Measurements from ENCODE around the gene PTPRE. TPM values are rescaled to one million over a fixed set of nuclear protein-coding genes. Genes with fewer than 3 reads are reported as not detected.
A peak's percentile ranks its signal among the peaks of the same experiment; 100 is the strongest.

The PTPRE gene
- total RNA-seq, 1 experiment from 2014 or later, result 0.50 TPM

GRCh38 chr10:127871631-127872010 lies 35.3 kb upstream of the PTPRE start:
- H3K27ac Mint-ChIP-seq (ENCODE audit: unreplicated experiment), result no peak overlapping the region
- POLR2A ChIA-PET, result no interaction called here
- H3K9me3 Mint-ChIP-seq (ENCODE audit: unreplicated experiment), result no peaks in the 10 kb centered on the region
- no TSS peak for BruUV-seq (replicated peaks)
- peaks cover 8% of the 10 kb centered on the region for H3K4me1 Mint-ChIP-seq (ENCODE audit: low read depth, unreplicated experiment)
- no peak overlapping the region for H3K4me3 Mint-ChIP-seq (ENCODE audit: unreplicated experiment)
- intact Hi-C loops (cut with micrococcal nuclease; ENCODE audit: unreplicated experiment), result no loop called here
- H3K4me3 ChIP-seq (ENCODE audit: low read depth, low read length), result no peak overlapping the region
- 0 out of 2 replicates have a peak, but pooled peaks cover 6% of the 10 kb centered on the region for H3K4me1 ChIP-seq
- H3K27me3 ChIP-seq (replicated peaks; ENCODE audit: control insufficient read depth, insufficient read depth, low read length), result no peaks in the 10 kb centered on the region
- CTCF ChIA-PET, result no interaction called here
- DNase-seq, result no peak
- H3K27me3 Mint-ChIP-seq (ENCODE audit: insufficient read depth, unreplicated experiment), result no peaks in the 10 kb centered on the region
- no peaks in the 10 kb centered on the region for H3K36me3 ChIP-seq (ENCODE audit: control insufficient read depth, insufficient read depth, low read length)
- no peaks in the 10 kb centered on the region for H3K9me3 ChIP-seq
- no peak for TF ChIP-seq CTCF (IDR thresholded peaks at IDR 0.05; ENCODE audit: insufficient read depth in 1 of 2, low read depth in 1 of 2, low read length in 1 of 2, severe bottlenecking in 1 of 2, unreplicated experiment in 1 of 2)
- H3K36me3 Mint-ChIP-seq (ENCODE audit: insufficient read depth, unreplicated experiment), result no peaks in the 10 kb centered on the region

- 0 out of 2 replicates have a peak, but pooled peaks cover 6% of the 10 kb centered on the region for H3K4me1 ChIP-seq
- intact Hi-C loops (cut with micrococcal nuclease; ENCODE audit: unreplicated experiment), result no loop called here
- CTCF ChIA-PET, result no interaction called here
- Mint-ChIP-seq H3K4me3 (ENCODE audit: unreplicated experiment) (no peak overlapping the region), H3K9me3 (ENCODE audit: unreplicated experiment) (no peaks in the 10 kb centered on the region), H3K36me3 (ENCODE audit: insufficient read depth, unreplicated experiment) (no peaks in the 10 kb centered on the region), H3K27me3 (ENCODE audit: insufficient read depth, unreplicated experiment) (no peaks in the 10 kb centered on the region), H3K27ac (ENCODE audit: unreplicated experiment) (no peak overlapping the region), H3K4me1 (ENCODE audit: low read depth, unreplicated experiment) (peaks cover 6% of the 10 kb centered on the region)
- H3K4me3 ChIP-seq (ENCODE audit: low read depth, low read length), result no peak overlapping the region
- no peak for TF ChIP-seq CTCF (IDR thresholded peaks at IDR 0.05; ENCODE audit: insufficient read depth in 1 of 2, low read depth in 1 of 2, low read length in 1 of 2, severe bottlenecking in 1 of 2, unreplicated experiment in 1 of 2)
- BruUV-seq (replicated peaks), result no TSS peak
- no peaks in the 10 kb centered on the region for H3K36me3 ChIP-seq (ENCODE audit: control insufficient read depth, insufficient read depth, low read length)
- no peaks in the 10 kb centered on the region for H3K9me3 ChIP-seq
- POLR2A ChIA-PET, result no interaction called here
- H3K27me3 ChIP-seq (replicated peaks; ENCODE audit: control insufficient read depth, insufficient read depth, low read length), result no peaks in the 10 kb centered on the region
- DNase-seq, result no peak
Measured at GRCh38 chr10:127872011-127872761, 34.7 kb upstream of the PTPRE start.

GRCh38 chr10:127872871-127873600 lies 33.9 kb upstream of the PTPRE start:
- no peaks in the 10 kb centered on the region for H3K36me3 Mint-ChIP-seq (ENCODE audit: insufficient read depth, unreplicated experiment)
- H3K27me3 Mint-ChIP-seq (ENCODE audit: insufficient read depth, unreplicated experiment), result no peaks in the 10 kb centered on the region
- peak; percentile 65 to 68 for DNase-seq
- H3K4me3 Mint-ChIP-seq (ENCODE audit: unreplicated experiment), result no peak overlapping the region
- peak; percentile 53 to 74 for TF ChIP-seq CTCF (IDR thresholded peaks at IDR 0.05; ENCODE audit: insufficient read depth in 1 of 2, low read depth in 1 of 2, low read length in 1 of 2, severe bottlenecking in 1 of 2, unreplicated experiment in 1 of 2)
- CTCF ChIA-PET, result interaction anchor here (2.1 kb wide), 1 partner anchor 138 kb away, joined by 7 read pairs; no protein-coding TSS in a partner anchor
- Histone ChIP-seq H3K27me3 (replicated peaks; ENCODE audit: control insufficient read depth, insufficient read depth, low read length) (no peaks in the 10 kb centered on the region), H3K9me3 (no peaks in the 10 kb centered on the region), H3K36me3 (ENCODE audit: control insufficient read depth, insufficient read depth, low read length) (no peaks in the 10 kb centered on the region), H3K4me3 (ENCODE audit: low read depth, low read length) (no peak overlapping the region), H3K4me1 (0 out of 2 replicates have a peak, but pooled peaks cover 6% of the 10 kb centered on the region)
- H3K9me3 Mint-ChIP-seq (ENCODE audit: unreplicated experiment), result no peaks in the 10 kb centered on the region
- H3K4me1 Mint-ChIP-seq (ENCODE audit: low read depth, unreplicated experiment), result peaks cover 6% of the 10 kb centered on the region
- POLR2A ChIA-PET, result no interaction called here
- no TSS peak for BruUV-seq (replicated peaks)
- H3K27ac Mint-ChIP-seq (ENCODE audit: unreplicated experiment), result no peak overlapping the region
- intact Hi-C loops (cut with micrococcal nuclease; ENCODE audit: unreplicated experiment), result loop anchor here (1.0 kb wide), 4 partner anchors 33 to 196 kb away; no protein-coding TSS in a partner anchor
